Transverse colon (tissue), 4 donors: ENCODE results near the gene MON1A. TPM values are rescaled to one million over a fixed set of nuclear protein-coding genes. Genes with fewer than 3 reads are reported as not detected.

Experiments used
- DNase-seq: peaks from one replicate; pipeline ENCODE4 v3.0.0-alpha.2; 2019
- H3K27ac ChIP-seq, 4 donors: fragments of 200-600 bp; sonication (generic); 2 replicates each; pipeline ENCODE4 v1.5.1; 2016 to 2018; ENCODE audit warnings: inconsistent platforms in 4 of 4
- H3K27me3 ChIP-seq: fragments of 200-600 bp; sonication (generic); 2 replicates; pipeline ENCODE4 v1.5.1; 2017; ENCODE audit warnings: inconsistent platforms
- H3K36me3 ChIP-seq, 4 donors: fragments of 200-600 bp; sonication (generic); 2 replicates each; pipeline ENCODE4 v1.5.1; 2017 to 2019; ENCODE audit warnings: inconsistent platforms in 4 of 4
- H3K4me1 ChIP-seq, 4 donors: fragments of 200-600 bp; sonication (generic); 2 replicates each; pipeline ENCODE4 v1.5.1; 2017 to 2020; ENCODE audit warnings: inconsistent platforms in 4 of 4
- H3K4me3 ChIP-seq, 4 donors: fragments of 200-600 bp; sonication (generic); 1 replicate in 1 of 4; 2 replicates in 3 of 4; pipeline versions ENCODE4 v1.5.1 to v1.6.1; 2017 to 2019; ENCODE audit warnings: inconsistent platforms in 4 of 4
- H3K9me3 ChIP-seq, 2 donors: fragments of 200-600 bp; sonication (generic); 2 replicates each; pipeline ENCODE4 v1.5.1; 2017 to 2019; ENCODE audit warnings: inconsistent platforms in 2 of 2
- EP300 ChIP-seq: sonication (generic); formaldehyde crosslinking; IDR thresholded peaks from one replicate; pipeline ENCODE4 v1.6.1; 2017; ENCODE audit warnings: antibody characterized with exemption, low read depth
- POLR2A ChIP-seq: fragments of 450-650 bp; IDR thresholded peaks from one replicate; pipeline ENCODE4 v1.6.1; 2016; ENCODE audit warnings: antibody characterized with exemption, mild to moderate bottlenecking, moderate library complexity
- POLR2AphosphoS5 ChIP-seq, 3 donors: sonication (generic); formaldehyde crosslinking; IDR thresholded peaks; one replicate each; pipeline ENCODE4 v1.6.1; 2016; ENCODE audit warnings: antibody characterized with exemption in 3 of 3
- WGBS, 2 donors: methylation state at CpG; one replicate each; pipeline ENCODE4 v1.1.5; 2018; ENCODE audit warnings: low coverage in 1 of 2; 5-methylcytosine and 5-hydroxymethylcytosine counted together
- in situ Hi-C, 4 donors: fragments of 200-750 bp; cut with MboI; loops; one replicate each; pipeline versions ENCODE4 v1.15.0 to v1.15.1; 2017; ENCODE audit warnings: low sequenced_read_pairs in 3 of 4, low pct_ligation_motif_present in 1 of 4, low pct_unique_long_range_greater_than_20kb in 1 of 4
- intact Hi-C: fragments of 100-400 bp; cut with DNase I; formaldehyde crosslinking; loops from one replicate; pipeline ENCODE4 v1.15.1; 2023; ENCODE audit warnings: low total_unique reads
- total RNA-seq, 4 donors: library from RNA; depleted of rRNA; stranded (reverse); fragments of >200 nt; gene quantifications; one replicate each; pipeline ENCODE4 v1.1.0, GENCODE V29; 2016
- TF ChIP-seq, protein P1 (sequence below), 5 experiments: fragments of 200-600 bp in 3 of 5; fragments of 450-650 bp in 2 of 5; sonication (generic) in 3 of 5; IDR thresholded peaks; 1 replicate in 2 of 5; 2 replicates in 3 of 5; pipeline ENCODE4 v1.5.1; 2016 to 2017; ENCODE audit warnings: antibody characterized with exemption in 5 of 5, inconsistent platforms in 3 of 5, mild to moderate bottlenecking in 2 of 5, moderate library complexity in 1 of 5

The MON1A gene
- total RNA-seq, 4 donors from 2014 or later = 0.80 to 10.5 (median 8.7) TPM

- TF ChIP-seq POLR2AphosphoS5 (IDR thresholded peaks at IDR 0.05) = no peak
- TF ChIP-seq POLR2A = no peak
- in situ Hi-C loops = no loop called here
- H3K27ac ChIP-seq = no peak overlapping the region
- no peaks in the 10 kb centered on the region for H3K4me1 ChIP-seq
- 60 to 85% methylated on average over 1 to 10 of the region's 10 CpGs for WGBS, 2 donors
- no peak overlapping the region for H3K4me3 ChIP-seq
- no peaks in the 10 kb centered on the region for H3K9me3 ChIP-seq
- intact Hi-C loops = no loop called here
- no peaks in the 10 kb centered on the region for H3K36me3 ChIP-seq
- no peaks in the 10 kb centered on the region for H3K27me3 ChIP-seq
- no peak for DNase-seq
These were observed 40.3 kb downstream of the MON1A start for GRCh38 chr3:49889296-49889695.

- no peak overlapping the region for H3K27ac ChIP-seq
- no peaks in the 10 kb centered on the region for H3K27me3 ChIP-seq
- intact Hi-C loops (no loop called here), in situ Hi-C loops (no loop called here)
- H3K4me1 ChIP-seq = peaks cover 0 to 2% (median 1%) of the 10 kb centered on the region in 4 donors
- no peaks in the 10 kb centered on the region for H3K36me3 ChIP-seq
- H3K9me3 ChIP-seq = no peaks in the 10 kb centered on the region
- H3K4me3 ChIP-seq = no peak overlapping the region
- TF ChIP-seq EP300 (no peak), POLR2A (no peak), POLR2AphosphoS5 (IDR thresholded peaks at IDR 0.05) (no peak)
- TF ChIP-seq, protein P1, sequence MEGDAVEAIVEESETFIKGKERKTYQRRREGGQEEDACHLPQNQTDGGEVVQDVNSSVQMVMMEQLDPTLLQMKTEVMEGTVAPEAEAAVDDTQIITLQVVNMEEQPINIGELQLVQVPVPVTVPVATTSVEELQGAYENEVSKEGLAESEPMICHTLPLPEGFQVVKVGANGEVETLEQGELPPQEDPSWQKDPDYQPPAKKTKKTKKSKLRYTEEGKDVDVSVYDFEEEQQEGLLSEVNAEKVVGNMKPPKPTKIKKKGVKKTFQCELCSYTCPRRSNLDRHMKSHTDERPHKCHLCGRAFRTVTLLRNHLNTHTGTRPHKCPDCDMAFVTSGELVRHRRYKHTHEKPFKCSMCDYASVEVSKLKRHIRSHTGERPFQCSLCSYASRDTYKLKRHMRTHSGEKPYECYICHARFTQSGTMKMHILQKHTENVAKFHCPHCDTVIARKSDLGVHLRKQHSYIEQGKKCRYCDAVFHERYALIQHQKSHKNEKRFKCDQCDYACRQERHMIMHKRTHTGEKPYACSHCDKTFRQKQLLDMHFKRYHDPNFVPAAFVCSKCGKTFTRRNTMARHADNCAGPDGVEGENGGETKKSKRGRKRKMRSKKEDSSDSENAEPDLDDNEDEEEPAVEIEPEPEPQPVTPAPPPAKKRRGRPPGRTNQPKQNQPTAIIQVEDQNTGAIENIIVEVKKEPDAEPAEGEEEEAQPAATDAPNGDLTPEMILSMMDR (IDR thresholded peaks at IDR 0.05) = no peak
- DNase-seq = no peak
These were observed 42.7 kb downstream of the MON1A start for GRCh38 chr3:49886922-49887265.

GRCh38 chr3:49883998-49884397, 45.6 kb downstream of the MON1A start:
- TF ChIP-seq, protein P1 (IDR thresholded peaks at IDR 0.05) = no peak
- TF ChIP-seq EP300 = no peak
- no peaks in the 10 kb centered on the region for H3K27me3 ChIP-seq
- H3K9me3 ChIP-seq = no peaks in the 10 kb centered on the region
- no peak overlapping the region for H3K27ac ChIP-seq
- no peak overlapping the region for H3K4me3 ChIP-seq
- WGBS, 2 donors = 83 to 84% methylated on average over 1 to 4 of the region's 4 CpGs
- no peak for DNase-seq
- H3K36me3 ChIP-seq = no peaks in the 10 kb centered on the region
- intact Hi-C loops (no loop called here), in situ Hi-C loops (no loop called here)
- peaks cover 0 to 8% (median 2%) of the 10 kb centered on the region in 4 donors for H3K4me1 ChIP-seq

GRCh38 chr3:49882166-49882565, 47.4 kb downstream of the MON1A start:
- Histone ChIP-seq H3K36me3 (no peaks in the 10 kb centered on the region), H3K4me1 (peaks cover 0 to 8% (median 2%) of the 10 kb centered on the region in 4 donors), H3K4me3 (no peak overlapping the region), H3K27ac (no peak overlapping the region), H3K27me3 (no peaks in the 10 kb centered on the region), H3K9me3 (no peaks in the 10 kb centered on the region)
- no peak for TF ChIP-seq POLR2AphosphoS5 (IDR thresholded peaks at IDR 0.05)
- no peak for TF ChIP-seq POLR2A
- TF ChIP-seq EP300 = no peak
- TF ChIP-seq, protein P1 (IDR thresholded peaks at IDR 0.05) = no peak
- intact Hi-C loops (no loop called here), in situ Hi-C loops (no loop called here)
- DNase-seq = no peak
- WGBS, 2 donors = 57% methylated on average over 6 of the region's 6 CpGs; no CpG with 5 or more reads in 1 of the 2 donors

DNA sequence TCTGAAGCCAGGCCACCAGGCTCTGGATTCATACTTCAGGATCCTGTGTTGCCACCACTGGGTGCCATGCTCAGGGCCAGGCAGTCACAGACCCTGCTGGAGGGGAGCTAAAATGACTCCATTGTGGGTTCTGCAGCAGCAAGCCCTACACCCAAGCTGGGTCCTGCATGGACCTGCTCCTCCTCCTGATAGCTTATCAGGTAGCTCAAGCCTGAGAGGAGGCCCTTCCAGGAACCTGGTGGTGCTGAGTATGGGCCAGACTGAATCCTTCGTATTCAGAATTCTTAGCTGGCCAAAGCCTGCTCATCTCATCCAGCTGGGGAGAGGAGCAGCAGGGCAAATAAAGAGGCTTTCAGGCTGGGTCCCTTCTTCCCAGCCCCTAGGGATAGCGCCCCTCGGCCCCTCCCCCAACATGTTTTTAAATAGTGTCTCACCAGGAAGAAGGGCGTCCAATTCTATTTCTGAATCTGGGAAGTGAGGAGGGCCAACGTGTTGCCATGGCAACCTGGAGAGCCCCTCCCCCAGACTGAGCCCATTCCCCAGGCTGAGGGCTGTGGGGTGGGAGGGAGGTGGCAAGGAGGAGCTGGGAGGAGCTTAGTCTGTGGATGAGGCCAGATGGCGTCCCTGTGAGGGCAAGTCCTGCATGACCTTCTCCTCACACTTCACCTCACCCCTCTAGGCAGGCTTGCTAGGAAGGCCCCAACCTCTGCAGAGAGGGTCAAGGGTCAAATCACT, 48.9 kb downstream of the MON1A start:
- no peak overlapping the region for H3K27ac ChIP-seq
- WGBS, 2 donors = 50% methylated on average over 6 of the region's 6 CpGs; no CpG with 5 or more reads in 1 of the 2 donors
- no peaks in the 10 kb centered on the region for H3K36me3 ChIP-seq
- DNase-seq = no peak
- intact Hi-C loops = no loop called here
- in situ Hi-C loops = no loop called here
- no peaks in the 10 kb centered on the region for H3K9me3 ChIP-seq
- no peaks in the 10 kb centered on the region for H3K27me3 ChIP-seq
- peaks cover 0 to 8% (median 2%) of the 10 kb centered on the region in 4 donors for H3K4me1 ChIP-seq
- TF ChIP-seq POLR2AphosphoS5 (IDR thresholded peaks at IDR 0.05) (no peak), EP300 (no peak), POLR2A (no peak)
- TF ChIP-seq, protein P1 (IDR thresholded peaks at IDR 0.05) = no peak
- no peak overlapping the region for H3K4me3 ChIP-seq
